Keratinocyte (primary cell): ENCODE measurements around the gene MPPED1. TPM values are rescaled to one million over a fixed set of nuclear protein-coding genes. Genes with fewer than 3 reads are reported as not detected.

Experiments used
- DNase-seq: peaks from one replicate; pipeline ENCODE4 v3.0.0-alpha.2; 2011; ENCODE audit warnings: low read depth, missing footprints, low spot score
- FAIRE-seq: peaks from 2 replicates; lab custom pipeline; 2011; peaks lifted over from hg19 to GRCh38; lab: Jason Lieb, UNC
- H2AFZ ChIP-seq: 2 replicates; pipeline ENCODE4 v1.6.0; 2012; ENCODE audit warnings: low read length, control low read depth, inconsistent platforms; ENCODE audit not compliant: control insufficient read depth
- H3K27ac ChIP-seq: 2 replicates; pipeline ENCODE4 v1.5.1; 2011; ENCODE audit warnings: low read length; ENCODE audit not compliant: control insufficient read depth, insufficient read depth
- H3K27me3 ChIP-seq: 3 replicates; pipeline ENCODE4 v1.6.0; 2011; ENCODE audit warnings: low read length; ENCODE audit not compliant: control insufficient read depth, insufficient read depth; ENCODE audit errors: extremely low read depth
- H3K36me3 ChIP-seq, 2 experiments: 2 replicates in 1 of 2; 3 replicates in 1 of 2; pipeline ENCODE4 v1.5.1; 2011; ENCODE audit warnings: low read length in 2 of 2, mild to moderate bottlenecking in 1 of 2; ENCODE audit not compliant: control insufficient read depth in 2 of 2, insufficient read depth in 2 of 2; ENCODE audit errors: extremely low read depth in 1 of 2
- H3K4me1 ChIP-seq: 3 replicates; pipeline ENCODE4 v1.5.1; 2011; ENCODE audit warnings: low read length; ENCODE audit not compliant: control insufficient read depth, insufficient read depth; ENCODE audit errors: extremely low read depth
- H3K4me2 ChIP-seq: 3 replicates; pipeline ENCODE4 v1.6.0; 2011; ENCODE audit warnings: low read depth, low read length; ENCODE audit not compliant: control insufficient read depth, insufficient read depth; ENCODE audit errors: extremely low read depth
- H3K4me3 ChIP-seq, 3 experiments: fragments of 200-600 bp in 1 of 3; sonication (generic) in 1 of 3; 2 replicates in 2 of 3; 3 replicates in 1 of 3; pipeline ENCODE4 v1.5.1; 2011 to 2016; ENCODE audit warnings: low read length in 3 of 3, mild to moderate bottlenecking in 3 of 3, control low read depth in 2 of 3, inconsistent platforms in 1 of 3, low read depth in 1 of 3, mixed read lengths in 1 of 3, mixed run types in 1 of 3, moderate library complexity in 1 of 3; ENCODE audit not compliant: control insufficient read depth in 2 of 3, insufficient read depth in 2 of 3; ENCODE audit errors: extremely low read depth in 1 of 3
- H3K79me2 ChIP-seq: 2 replicates; pipeline ENCODE4 v1.6.0; 2012; ENCODE audit warnings: low read length; ENCODE audit not compliant: control insufficient read depth, insufficient read depth
- H3K9ac ChIP-seq: 3 replicates; pipeline ENCODE4 v1.6.0; 2011; ENCODE audit warnings: low read length; ENCODE audit not compliant: control insufficient read depth, insufficient read depth; ENCODE audit errors: extremely low read depth
- H3K9me1 ChIP-seq: 3 replicates; pipeline ENCODE4 v1.6.0; 2011; ENCODE audit warnings: low read length; ENCODE audit not compliant: control insufficient read depth, insufficient read depth; ENCODE audit errors: extremely low read depth
- H3K9me3 ChIP-seq: 2 replicates; pipeline ENCODE4 v1.5.1; 2012; ENCODE audit warnings: low read depth, low read length; ENCODE audit not compliant: control insufficient read depth
- H4K20me1 ChIP-seq: 3 replicates; pipeline ENCODE4 v1.6.0; 2011; ENCODE audit warnings: low read length; ENCODE audit not compliant: control insufficient read depth, insufficient read depth; ENCODE audit errors: extremely low read depth
- EZH2 ChIP-seq: IDR thresholded peaks from one replicate; pipeline ENCODE4 v1.6.1; 2012; ENCODE audit warnings: inconsistent platforms, mild to moderate bottlenecking, low read length, moderate library complexity
- dilution Hi-C: fragments of 300-500 bp; cut with MboI; formaldehyde crosslinking; loops from one replicate; pipeline ENCODE4 v1.7.0; 2020; ENCODE audit warnings: low sequenced_read_pairs; ENCODE audit not compliant: extremely low pct_ligation_motif_present
- polyA plus RNA-seq, 5 experiments: library from polyadenylated mRNA; depleted of rRNA in 3 of 5; stranded (reverse) in 3 of 5; stranded (forward) in 1 of 5; unstranded in 1 of 5; fragments of >200 nt; gene quantifications; 1 replicate in 1 of 5; 2 replicates in 3 of 5; 3 replicates in 1 of 5; pipeline versions ENCODE4 v1.2.1 to v1.2.3, GENCODE V29; 2011 to 2012; ENCODE audit warnings: missing spikeins in 2 of 5, low read depth in 1 of 5, low replicate concordance in 1 of 5
- TF ChIP-seq, protein P1 (sequence below), 3 experiments: IDR thresholded peaks in 1 of 3; conservative IDR thresholded peaks in 1 of 3; optimal IDR thresholded peaks in 1 of 3; 2 replicates in 2 of 3; 3 replicates in 1 of 3; pipeline versions ENCODE3 to v1.5.1; 2011; ENCODE audit warnings: low read length in 3 of 3, mild to moderate bottlenecking in 3 of 3, moderate library complexity in 2 of 3, control low read depth in 1 of 3, inconsistent platforms in 1 of 3; ENCODE audit not compliant: insufficient read depth in 2 of 3; ENCODE audit errors: extremely low read depth in 1 of 3

MPPED1 gene
- polyA plus RNA-seq, 1 donor (not counting 4 experiments of a cell fraction or from before 2014, with no cell fraction given) = not detected

DNA sequence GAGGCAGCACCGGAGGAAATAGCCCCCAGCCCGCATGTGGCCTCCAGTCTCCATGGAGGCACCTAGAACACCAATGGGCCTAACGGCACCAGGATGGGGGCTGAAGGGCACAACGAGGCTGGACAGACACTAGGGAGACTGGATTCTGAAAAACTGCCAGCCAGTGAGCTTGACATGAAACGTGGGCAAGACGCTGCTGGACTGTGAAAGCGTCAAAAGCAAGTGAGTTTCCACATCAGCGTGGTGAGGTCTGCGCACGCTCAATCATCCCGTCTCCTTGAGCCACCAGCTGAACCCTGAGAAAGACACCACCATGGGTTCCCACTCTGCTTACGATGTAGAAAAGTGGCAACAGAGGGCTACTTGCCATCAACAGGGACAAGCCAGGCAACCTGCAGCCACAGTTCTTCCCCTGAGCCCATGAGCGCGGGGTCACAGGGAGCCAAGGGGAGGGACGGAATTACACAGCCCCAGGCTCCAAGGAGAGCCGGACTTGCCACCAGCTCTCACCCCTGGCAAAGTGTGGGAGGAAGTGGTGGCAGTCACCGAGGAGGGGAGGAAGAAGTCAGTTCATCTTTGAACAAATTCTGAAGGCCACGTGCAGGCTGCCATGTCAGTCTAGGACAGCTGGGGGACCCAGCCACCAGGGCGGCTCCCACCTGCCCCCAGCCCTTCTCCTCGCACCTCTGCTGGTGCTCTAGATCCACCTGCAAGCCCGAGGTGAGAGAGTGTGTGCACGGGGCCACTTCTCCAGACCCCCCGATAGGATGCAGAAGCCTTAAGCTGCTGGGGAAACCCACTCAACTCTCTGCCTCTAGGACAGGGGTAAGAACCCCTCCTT, 131.1 kb downstream of the MPPED1 start:
- Histone ChIP-seq H2AFZ (no peak overlapping the region), H3K27ac (no peak overlapping the region), H4K20me1 (no peaks in the 10 kb centered on the region), H3K79me2 (no peaks in the 10 kb centered on the region), H3K4me2 (no peak overlapping the region), H3K9me3 (no peaks in the 10 kb centered on the region), H3K4me3 (no peak overlapping the region), H3K9ac (no peak overlapping the region), H3K27me3 (peaks cover 8% of the 10 kb centered on the region), H3K9me1 (no peaks in the 10 kb centered on the region), H3K4me1 (peaks cover 2% of the 10 kb centered on the region), H3K36me3 (no peaks in the 10 kb centered on the region)
- TF ChIP-seq, protein P1, sequence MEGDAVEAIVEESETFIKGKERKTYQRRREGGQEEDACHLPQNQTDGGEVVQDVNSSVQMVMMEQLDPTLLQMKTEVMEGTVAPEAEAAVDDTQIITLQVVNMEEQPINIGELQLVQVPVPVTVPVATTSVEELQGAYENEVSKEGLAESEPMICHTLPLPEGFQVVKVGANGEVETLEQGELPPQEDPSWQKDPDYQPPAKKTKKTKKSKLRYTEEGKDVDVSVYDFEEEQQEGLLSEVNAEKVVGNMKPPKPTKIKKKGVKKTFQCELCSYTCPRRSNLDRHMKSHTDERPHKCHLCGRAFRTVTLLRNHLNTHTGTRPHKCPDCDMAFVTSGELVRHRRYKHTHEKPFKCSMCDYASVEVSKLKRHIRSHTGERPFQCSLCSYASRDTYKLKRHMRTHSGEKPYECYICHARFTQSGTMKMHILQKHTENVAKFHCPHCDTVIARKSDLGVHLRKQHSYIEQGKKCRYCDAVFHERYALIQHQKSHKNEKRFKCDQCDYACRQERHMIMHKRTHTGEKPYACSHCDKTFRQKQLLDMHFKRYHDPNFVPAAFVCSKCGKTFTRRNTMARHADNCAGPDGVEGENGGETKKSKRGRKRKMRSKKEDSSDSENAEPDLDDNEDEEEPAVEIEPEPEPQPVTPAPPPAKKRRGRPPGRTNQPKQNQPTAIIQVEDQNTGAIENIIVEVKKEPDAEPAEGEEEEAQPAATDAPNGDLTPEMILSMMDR (optimal IDR thresholded peaks at IDR 0.05 in 1 of 3, IDR thresholded peaks at IDR 0.05 in 1 of 3, conservative IDR thresholded peaks at IDR 0.05 in 1 of 3; ENCODE audit: extremely low read depth in 1 of 3, insufficient read depth in 2 of 3, low read length in 3 of 3) = no peak
- TF ChIP-seq EZH2 = no peak
- FAIRE-seq (no peak), DNase-seq (no peak)
- dilution Hi-C loops = no loop called here

DNA sequence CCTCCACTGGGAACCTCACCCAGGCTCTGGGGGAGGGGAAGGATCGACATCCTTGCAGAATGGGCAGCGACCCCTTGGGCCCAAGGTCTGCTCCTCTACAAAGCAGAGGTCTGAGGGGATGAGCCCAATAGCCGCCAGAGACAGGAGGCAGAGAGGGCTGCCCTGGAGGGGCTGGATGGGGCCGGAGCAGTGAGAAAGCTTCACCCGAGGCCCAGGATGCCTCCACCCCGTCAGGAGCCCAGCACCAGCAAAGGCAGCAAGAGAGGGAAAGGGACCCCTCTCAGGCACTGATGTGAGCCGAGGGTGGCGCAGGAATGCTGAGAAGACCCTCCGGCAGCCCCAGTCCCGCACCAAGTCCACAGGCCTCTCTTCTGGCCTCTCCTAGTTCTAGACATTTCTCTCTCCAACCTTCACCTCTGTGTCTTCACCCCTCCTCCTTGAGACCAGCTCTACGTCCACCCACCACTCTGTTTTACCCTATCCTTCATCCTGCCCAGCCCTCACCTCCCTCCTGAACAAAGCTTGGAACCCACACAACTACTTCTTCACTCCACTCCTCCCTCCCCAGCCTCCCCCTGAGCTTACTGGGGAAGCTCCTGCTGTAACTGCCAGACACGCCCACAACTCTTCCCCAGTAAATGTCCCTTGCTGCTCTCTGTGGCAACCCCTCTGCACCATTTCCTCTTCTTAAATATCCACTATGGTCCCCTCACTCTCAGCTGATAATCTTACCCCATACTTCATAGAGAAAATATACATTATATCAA, 131.9 kb downstream of the MPPED1 start:
- Histone ChIP-seq H3K79me2 (no peaks in the 10 kb centered on the region), H3K4me3 (no peak overlapping the region), H4K20me1 (no peaks in the 10 kb centered on the region), H3K4me2 (no peak overlapping the region), H3K9me1 (no peaks in the 10 kb centered on the region), H3K27me3 (peaks cover 8% of the 10 kb centered on the region), H3K4me1 (peaks cover 2% of the 10 kb centered on the region), H3K9me3 (no peaks in the 10 kb centered on the region), H3K36me3 (no peaks in the 10 kb centered on the region), H3K9ac (no peak overlapping the region), H2AFZ (no peak overlapping the region), H3K27ac (no peak overlapping the region)
- FAIRE-seq (no peak), DNase-seq (no peak)
- dilution Hi-C loops = no loop called here
- TF ChIP-seq EZH2 = no peak
